Amniotic stem cell (primary cell): Measurements from ENCODE around the gene PLEKHG1.
A peak's percentile ranks its signal among the peaks of the same experiment; 100 is the strongest.

Experiments used
- DNase-seq: peaks from one replicate; lab custom pipeline; 2025; lab: John Stamatoyannopoulos, UW

The PLEKHG1 gene

GRCh38 chr6:150589852-150590251 is 9.8 kb upstream of the PLEKHG1 start:
- no peak for DNase-seq

DNA sequence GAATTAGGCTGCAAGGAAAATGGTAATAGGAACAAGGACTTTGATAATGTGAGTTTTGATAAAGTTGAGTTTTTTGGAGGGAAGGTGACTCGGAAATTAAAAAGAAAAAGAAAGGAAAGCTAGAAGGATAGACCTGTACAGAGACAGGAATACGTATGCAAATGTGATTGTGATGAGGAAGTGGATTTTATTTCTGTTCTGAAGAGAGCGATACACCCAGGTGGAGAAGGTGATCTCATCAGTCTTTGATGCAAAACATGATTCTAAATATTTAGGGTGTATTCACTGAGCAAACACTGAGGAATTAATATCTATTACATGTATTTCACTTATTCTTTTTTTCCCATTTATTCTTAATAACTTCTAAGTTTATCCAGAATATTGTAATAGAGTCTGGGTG is 9.2 kb upstream of the PLEKHG1 start:
- no peak for DNase-seq

DNA sequence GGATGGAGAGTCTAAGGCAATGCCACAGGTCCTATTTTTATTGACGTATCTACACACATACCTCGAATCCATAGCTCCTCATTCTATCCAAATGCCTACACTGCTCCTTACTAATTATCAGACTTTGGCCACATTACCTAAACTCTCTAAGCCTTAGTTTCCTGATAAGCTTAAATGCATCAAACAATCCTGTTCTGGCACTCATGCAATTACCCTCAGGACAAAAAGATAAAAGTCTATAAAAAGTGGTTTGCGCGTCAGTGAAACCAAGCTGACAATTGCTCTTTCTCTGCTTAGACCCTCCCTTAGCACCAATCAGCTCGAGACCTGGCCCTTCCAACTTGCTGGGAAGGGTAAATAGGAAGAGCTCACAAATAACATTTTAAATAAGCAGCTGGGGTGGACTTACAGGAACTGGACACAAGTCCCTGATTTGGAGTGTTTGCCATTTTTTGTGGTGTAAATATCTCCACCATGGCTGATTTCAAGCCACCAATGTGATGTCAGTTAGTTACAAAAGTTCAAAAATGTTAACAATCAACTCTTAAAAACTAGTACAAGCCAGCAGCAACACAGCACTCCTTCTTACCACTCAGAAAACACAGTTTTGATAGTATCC is 7.2 kb upstream of the PLEKHG1 start:
- DNase-seq, result no peak

DNA sequence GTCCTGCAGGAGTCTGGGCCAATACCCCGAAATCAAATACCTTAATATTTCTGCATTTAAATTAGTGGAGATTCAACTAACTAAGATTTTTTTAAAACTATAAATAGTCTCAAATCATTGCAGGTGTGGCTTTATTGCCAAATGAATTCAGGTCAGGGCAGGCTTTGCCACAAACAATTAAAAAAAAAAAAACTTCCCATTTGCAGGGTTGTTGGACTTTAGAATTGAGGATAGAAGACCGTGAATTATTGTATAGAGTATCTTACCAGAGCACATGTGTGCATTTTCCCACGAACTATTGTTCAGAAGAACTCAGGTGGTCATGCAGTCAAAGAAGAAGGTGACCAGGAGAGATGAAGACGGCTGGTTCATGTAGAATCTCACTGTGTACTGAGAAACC is 6.6 kb upstream of the PLEKHG1 start:
- no peak for DNase-seq

DNA sequence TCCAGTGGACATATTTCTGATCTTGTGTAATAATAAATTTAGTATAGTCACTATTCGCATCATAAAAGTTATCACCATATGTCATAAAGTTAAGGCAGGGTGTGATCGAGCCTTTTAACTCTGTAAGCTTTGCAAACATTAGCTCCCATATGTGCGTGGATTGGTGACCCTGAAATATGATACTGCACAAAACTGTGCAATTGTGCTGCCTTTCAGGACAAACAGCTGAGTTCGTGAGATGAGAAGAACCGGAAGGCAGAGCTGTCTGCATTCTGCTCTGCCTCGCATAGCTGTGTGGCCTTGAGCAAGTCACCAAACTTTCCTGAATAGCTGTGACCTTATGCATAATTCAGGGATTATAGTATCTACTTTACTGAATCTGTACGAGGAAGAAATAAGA is 3.2 kb upstream of the PLEKHG1 start:
- no peak for DNase-seq

DNA sequence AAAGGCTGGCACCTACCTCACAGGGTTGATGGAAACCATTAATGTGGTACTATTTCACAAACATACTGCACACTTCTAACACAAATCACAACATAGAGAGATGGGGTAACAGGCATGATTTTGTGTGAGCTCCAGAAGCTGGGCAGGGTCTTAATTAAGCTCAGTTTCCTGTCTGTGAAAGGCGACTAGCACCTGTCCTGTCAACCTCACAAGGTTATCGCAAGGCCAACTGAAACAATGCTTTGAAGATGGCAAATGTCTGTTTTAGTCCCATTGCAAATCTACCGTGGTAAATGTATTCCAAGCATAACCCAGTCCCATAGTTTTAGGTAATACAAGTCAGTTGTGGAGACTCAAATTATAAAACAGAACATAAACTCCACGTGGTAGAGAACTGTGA is 1.3 kb upstream of the PLEKHG1 start:
- no peak for DNase-seq

DNA sequence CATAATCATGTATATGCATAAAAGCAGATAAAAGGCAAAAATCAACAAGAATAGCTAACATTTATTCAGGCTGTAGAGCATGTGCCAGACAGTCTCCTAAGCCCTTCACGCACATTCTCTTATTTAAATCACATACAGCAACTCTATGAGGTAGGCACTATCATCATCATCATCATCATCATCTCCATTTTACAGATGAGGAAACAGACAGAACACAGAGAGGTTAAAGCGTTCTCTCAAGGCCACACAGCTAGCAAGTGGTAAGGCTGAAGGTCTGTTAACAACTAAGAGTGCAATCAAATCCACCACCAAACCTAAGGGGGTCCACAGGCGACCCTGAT is 857 bp upstream of the PLEKHG1 start:
- no peak for DNase-seq

DNA sequence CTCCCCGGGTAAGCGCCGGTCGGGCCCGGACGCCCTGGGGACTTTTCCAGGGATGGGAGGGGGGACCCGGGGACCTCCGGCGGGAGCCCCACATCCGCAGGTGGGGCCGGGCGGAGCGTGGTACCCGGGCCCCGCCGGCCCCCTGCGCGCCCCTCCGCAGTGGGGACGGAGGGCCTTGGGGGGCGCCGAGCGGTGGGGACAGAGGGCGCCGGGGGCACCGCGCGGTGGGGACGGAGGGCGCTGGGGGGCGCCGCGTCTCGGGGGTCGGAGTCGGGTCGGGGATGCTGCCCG is 270 bp downstream of the PLEKHG1 start:
- no peak for DNase-seq

- DNase-seq, result peak; percentile 51
These were observed 774 bp downstream of the PLEKHG1 start for GRCh38 chr6:150600301-150601017.

DNA sequence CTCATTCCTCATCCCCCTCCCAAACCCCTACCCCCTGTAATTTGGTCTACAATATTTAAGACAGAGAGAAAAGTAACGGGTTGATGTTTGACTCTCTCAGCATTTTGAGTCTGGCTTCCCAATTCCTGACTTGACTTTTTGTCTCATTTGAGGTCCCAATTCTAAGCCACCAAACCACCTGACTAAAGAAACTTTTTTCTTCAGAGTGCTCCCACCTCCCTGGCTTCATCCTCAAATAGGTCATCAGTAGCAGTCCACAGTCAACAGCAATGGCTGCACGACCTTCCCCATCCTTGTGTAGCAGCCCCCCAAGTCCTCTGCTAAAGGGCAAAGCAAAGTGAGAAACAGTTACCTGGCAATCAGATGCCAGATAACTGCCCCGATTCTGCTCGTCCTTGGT is 1.8 kb downstream of the PLEKHG1 start:
- DNase-seq, result no peak

- DNase-seq, result no peak
These were observed 3.5 kb downstream of the PLEKHG1 start for GRCh38 chr6:150603176-150603575.

DNA sequence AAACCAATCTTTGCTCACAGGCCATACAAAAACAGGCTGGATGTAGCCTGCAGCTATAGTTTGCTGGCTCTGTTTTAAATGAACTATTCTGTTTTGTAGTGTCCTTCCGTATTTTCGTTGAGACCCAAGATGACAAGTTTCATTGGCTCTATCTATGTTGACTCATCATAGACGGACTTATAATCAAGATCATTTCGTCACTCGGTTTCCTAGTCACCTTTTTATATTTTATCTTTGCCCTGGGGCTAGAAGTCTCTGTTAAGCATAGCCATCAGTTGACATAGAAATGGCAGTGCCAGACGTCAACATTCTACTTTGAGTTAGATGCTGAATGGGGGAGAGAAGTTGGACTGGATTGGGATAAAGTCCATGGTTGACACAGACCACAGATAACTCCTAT is 4.8 kb downstream of the PLEKHG1 start:
- no peak for DNase-seq

- DNase-seq, result no peak
These were observed 5.6 kb downstream of the PLEKHG1 start for GRCh38 chr6:150605333-150605732.

DNA sequence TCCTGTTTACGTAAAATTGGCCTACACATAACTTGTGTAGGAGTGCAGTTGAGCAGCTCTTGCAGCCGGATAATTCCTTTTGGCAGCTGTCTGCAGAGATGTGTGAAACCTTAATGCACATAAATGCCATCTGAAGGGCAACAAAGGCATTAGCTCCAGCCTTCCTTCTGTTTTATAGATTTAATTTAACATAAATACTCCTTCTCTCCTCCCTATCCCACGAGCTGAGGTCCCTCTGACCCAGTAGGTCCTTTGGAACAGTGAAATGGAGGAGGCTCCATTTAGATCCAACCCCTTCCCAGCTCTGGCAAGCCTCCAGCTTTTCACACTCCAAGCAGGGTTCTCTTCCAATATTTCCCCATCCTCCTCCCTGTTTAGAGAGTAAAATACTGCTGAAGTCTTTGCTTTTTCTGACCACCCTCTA is 6.5 kb downstream of the PLEKHG1 start:
- DNase-seq, result no peak

GRCh38 chr6:150606647-150607328 is 7.1 kb downstream of the PLEKHG1 start:
- DNase-seq, result no peak

DNA sequence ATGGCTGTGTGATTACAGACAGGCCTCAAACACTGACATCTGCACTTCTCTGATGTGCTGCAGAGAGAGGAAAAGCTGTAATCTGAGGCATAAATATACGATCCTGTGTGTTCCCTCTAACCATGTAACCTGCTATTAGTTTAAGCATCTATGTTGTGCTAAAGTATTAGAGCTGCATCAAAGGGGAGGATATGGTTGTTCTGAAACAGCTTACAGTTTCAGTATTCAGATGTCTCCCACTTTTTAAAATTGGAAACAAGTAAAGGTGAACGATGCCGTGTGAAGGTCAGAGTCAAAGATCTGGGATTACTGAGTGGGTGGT is 7.6 kb downstream of the PLEKHG1 start:
- no peak for DNase-seq

DNA sequence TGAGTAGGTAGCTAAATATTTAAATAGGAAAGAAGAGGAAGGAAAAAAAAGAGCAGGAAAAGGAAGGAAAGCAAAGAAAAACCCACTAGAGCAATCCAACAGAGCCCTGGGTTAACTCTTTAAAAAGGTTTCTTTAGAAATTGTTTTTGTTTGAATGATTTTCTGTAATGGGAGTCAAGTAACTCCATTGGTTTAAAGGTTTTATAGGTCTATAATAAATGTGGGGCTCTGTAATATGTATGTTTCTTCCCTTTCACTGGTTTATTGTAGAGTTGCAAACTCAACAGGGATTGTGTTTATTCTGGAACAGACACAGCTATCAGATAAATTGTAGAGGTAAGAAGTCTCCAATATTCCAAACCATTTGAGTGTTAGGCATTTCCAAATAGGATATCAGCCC is 10.9 kb downstream of the PLEKHG1 start:
- no peak for DNase-seq

- no peak for DNase-seq
These were observed 13.6 kb downstream of the PLEKHG1 start for GRCh38 chr6:150613269-150613668.

DNA sequence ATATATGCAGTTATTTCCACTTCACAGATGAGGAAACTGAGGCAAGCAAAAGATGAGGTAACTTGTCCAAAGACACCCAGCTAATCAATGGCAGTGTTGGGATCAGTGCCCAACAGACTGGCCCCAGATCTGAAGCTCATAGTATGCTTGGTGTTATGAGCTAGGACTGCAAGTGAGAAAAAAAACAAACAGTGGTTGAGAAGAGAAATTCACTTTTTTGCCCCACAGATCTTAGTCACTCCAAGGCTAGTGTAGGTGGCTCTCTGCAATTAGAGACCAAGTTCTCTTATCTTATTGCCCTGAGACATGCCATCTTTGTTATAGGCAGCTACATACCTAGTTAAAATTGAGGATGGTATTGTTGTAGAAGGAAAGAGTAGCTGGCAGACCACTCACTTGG is 16.3 kb downstream of the PLEKHG1 start:
- no peak for DNase-seq

DNA sequence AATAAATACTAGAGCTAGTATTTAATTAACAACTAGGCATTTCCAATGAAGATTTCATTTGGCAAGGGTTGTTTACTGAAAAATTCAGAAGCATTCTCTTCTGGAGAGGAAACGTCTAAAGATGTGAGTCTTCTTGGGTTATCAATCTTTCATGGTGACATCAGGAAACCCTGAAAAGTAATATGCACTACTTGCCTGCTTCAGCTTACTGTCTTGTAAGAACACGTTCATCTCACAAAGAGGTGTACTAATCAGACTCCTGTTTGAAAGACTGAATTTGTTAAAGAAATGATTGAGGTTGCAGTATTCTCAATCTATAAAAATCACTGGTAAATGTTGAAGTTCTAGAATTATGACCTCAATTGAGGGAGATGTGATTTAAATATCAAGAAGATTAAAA is 16.9 kb downstream of the PLEKHG1 start:
- no peak for DNase-seq

GRCh38 chr6:150617062-150617461 is 17.4 kb downstream of the PLEKHG1 start:
- DNase-seq, result no peak

DNA sequence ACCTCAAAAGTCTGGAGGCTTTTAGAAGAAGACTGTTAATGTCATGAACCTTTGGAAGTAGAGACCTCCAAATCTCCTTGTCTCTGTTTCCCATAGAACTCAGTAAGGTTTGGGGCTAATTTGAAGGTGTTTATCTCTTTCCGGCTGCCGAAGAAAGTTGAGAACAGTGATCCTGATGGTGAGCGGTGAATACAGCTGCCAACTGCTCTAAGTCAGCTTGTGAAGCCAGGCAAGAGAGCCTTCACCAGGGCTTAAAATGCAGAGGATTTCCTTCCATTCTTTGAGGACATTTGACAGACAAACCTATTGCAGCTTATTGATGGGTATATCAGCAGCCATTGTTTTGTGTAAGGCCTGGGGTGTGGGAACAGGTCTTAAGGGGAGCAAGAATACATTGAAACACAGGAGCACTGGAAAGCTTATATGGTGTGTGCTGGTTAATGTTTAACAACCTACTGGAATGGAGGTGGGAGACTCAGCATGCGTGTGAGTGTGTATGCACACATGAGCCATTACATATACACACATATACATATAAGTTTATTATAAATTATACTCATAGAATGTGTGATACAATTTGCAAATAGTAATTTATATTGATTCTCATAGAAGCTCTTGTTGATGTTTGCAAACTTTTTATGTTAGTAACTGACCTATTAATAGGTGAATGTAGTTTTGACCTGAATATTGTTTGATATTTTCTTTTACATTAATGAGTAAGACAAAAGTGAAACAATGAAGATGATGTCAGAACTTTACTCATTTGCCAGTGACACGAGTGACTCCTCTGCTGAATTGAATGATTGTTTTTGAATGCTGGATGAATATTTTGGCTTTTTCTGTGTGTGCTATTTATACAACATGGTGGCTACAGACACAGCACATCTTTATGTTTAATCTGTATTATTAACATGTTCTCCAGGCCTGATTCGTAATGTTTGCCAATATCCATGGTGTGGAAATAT is 18.1 kb downstream of the PLEKHG1 start:
- DNase-seq, result no peak

DNA sequence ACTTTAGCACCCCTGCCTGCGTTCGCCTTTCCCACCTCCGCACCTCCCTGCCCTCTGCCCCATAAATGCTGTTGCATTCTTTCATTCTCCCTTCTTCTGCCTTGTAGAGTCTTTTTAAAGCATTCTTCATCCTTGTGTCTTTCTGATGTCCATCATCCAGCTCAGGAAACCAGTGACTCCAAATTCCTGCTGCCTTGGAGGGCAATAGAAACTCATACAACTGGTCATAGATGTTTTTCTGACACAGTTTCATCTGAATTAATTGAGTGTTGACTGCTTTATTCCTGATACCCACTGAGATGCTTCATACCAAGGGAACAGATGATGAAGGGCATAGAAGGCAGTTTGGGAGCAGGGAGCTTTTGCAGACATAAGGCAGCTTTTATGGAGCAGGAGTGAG is 19.6 kb downstream of the PLEKHG1 start:
- no peak for DNase-seq
